Measurements from ENCODE around the gene ARPC1B. TPM values are rescaled to one million over a fixed set of nuclear protein-coding genes. Genes with fewer than 3 reads are reported as not detected.
A peak's percentile ranks its signal among the peaks of the same experiment; 100 is the strongest.

ARPC1B gene
- total and polyA plus RNA-seq, 9 of the 15 experiments (the other 6 are each of a cell fraction or from before 2014, with no cell fraction given): 6.7 to 357 (median 211) TPM

DNA sequence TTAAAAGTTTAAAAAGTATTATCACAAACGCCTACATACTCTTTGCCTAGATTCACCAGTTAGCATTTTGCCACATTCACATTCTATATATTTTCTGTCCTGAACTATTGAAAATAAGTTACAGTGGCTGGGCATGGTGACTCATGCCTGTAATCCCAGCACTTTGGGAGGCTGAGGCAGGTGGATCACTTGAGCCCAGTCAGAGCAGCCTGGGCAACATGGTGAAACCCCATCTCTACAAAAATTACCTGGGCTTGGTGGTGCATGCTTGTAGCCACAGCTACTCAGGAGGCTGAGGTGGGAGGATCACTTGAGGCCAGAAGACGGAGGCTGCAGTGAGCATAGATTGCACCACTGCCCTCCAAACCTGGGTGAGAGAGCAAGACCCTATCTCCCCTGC, 43.5 kb upstream of the ARPC1B start (continued):
- no peak for TF ChIP-seq ILF3 (IDR thresholded peaks at IDR 0.05; ENCODE audit: borderline replicate concordance)
- TF ChIP-seq POLR2G (IDR thresholded peaks at IDR 0.05; ENCODE audit: low read depth, low read length): no peak
- no peak for TF ChIP-seq ZNF175 (CRISPR knock-in tag; IDR thresholded peaks at IDR 0.05; ENCODE audit: low read depth)
- no peak for TF ChIP-seq U2AF1 (optimal IDR thresholded peaks at IDR 0.05; ENCODE audit: low read depth, low read length)
- 0 out of 2 replicates have a peak, but pooled peaks have one; percentile 1 for TF ChIP-seq CXXC5 (CRISPR knock-in tag; IDR thresholded peaks at IDR 0.05)
- 0 out of 2 replicates have a peak, but pooled peaks have one; percentile 14 for TF ChIP-seq BCOR (IDR thresholded peaks at IDR 0.05)
- TF ChIP-seq NEUROD1 (IDR thresholded peaks at IDR 0.05; ENCODE audit: borderline replicate concordance, low read depth, low read length, partially characterized antibody): no peak
- TF ChIP-seq HNRNPLL (IDR thresholded peaks at IDR 0.05; ENCODE audit: low read depth, low read length, poor library complexity, severe bottlenecking): no peak
- TF ChIP-seq, protein P1, sequence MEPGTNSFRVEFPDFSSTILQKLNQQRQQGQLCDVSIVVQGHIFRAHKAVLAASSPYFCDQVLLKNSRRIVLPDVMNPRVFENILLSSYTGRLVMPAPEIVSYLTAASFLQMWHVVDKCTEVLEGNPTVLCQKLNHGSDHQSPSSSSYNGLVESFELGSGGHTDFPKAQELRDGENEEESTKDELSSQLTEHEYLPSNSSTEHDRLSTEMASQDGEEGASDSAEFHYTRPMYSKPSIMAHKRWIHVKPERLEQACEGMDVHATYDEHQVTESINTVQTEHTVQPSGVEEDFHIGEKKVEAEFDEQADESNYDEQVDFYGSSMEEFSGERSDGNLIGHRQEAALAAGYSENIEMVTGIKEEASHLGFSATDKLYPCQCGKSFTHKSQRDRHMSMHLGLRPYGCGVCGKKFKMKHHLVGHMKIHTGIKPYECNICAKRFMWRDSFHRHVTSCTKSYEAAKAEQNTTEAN (CRISPR knock-in tag; IDR thresholded peaks at IDR 0.05): no peak
- TF ChIP-seq KLF6 (CRISPR knock-in tag; IDR thresholded peaks at IDR 0.05; ENCODE audit: borderline replicate concordance): no peak
- TF ChIP-seq MCM2 (IDR thresholded peaks at IDR 0.05; ENCODE audit: low read depth): no peak
- TF ChIP-seq, protein P2, sequence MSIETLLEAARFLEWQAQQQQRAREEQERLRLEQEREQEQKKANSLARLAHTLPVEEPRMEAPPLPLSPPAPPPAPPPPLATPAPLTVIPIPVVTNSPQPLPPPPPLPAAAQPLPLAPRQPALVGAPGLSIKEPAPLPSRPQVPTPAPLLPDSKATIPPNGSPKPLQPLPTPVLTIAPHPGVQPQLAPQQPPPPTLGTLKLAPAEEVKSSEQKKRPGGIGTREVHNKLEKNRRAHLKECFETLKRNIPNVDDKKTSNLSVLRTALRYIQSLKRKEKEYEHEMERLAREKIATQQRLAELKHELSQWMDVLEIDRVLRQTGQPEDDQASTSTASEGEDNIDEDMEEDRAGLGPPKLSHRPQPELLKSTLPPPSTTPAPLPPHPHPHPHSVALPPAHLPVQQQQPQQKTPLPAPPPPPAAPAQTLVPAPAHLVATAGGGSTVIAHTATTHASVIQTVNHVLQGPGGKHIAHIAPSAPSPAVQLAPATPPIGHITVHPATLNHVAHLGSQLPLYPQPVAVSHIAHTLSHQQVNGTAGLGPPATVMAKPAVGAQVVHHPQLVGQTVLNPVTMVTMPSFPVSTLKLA (conservative IDR thresholded peaks at IDR 0.05): 0 out of 4 replicates have a peak, but pooled peaks of 1 of the 2 experiments have one; percentile 24
- TF ChIP-seq, protein P3, sequence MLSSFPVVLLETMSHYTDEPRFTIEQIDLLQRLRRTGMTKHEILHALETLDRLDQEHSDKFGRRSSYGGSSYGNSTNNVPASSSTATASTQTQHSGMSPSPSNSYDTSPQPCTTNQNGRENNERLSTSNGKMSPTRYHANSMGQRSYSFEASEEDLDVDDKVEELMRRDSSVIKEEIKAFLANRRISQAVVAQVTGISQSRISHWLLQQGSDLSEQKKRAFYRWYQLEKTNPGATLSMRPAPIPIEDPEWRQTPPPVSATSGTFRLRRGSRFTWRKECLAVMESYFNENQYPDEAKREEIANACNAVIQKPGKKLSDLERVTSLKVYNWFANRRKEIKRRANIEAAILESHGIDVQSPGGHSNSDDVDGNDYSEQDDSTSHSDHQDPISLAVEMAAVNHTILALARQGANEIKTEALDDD (IDR thresholded peaks at IDR 0.05): no peak
- TF ChIP-seq TEAD4 (IDR thresholded peaks at IDR 0.05; ENCODE audit: low read length): no peak
- TF ChIP-seq TEAD4 (CRISPR knock-in tag; IDR thresholded peaks at IDR 0.05; ENCODE audit: borderline replicate concordance): no peak
- peak; percentile 66 for TF ChIP-seq SMARCA5 (IDR thresholded peaks at IDR 0.05)
- TF ChIP-seq ZC3H8 (IDR thresholded peaks at IDR 0.05): no peak
- no peak for TF ChIP-seq E2F3 (CRISPR knock-in tag; IDR thresholded peaks at IDR 0.05)
- TF ChIP-seq ZZZ3 (IDR thresholded peaks at IDR 0.05): 0 out of 2 replicates have a peak, but pooled peaks have one; percentile 36
- TF ChIP-seq RB1 (IDR thresholded peaks at IDR 0.05; ENCODE audit: low read depth): no peak
- no peak for TF ChIP-seq NFYB (IDR thresholded peaks at IDR 0.05; ENCODE audit: extremely low read depth, insufficient read length)
- peak in 1 of 2 experiments; percentile 43; a peak in 1 of 4 replicates for TF ChIP-seq FOXA3 (CRISPR knock-in tag; conservative IDR thresholded peaks at IDR 0.05 in 1 of 2, IDR thresholded peaks at IDR 0.05 in 1 of 2)

Data from K562 (cell line).